Measurements from ENCODE around the gene GLCE. TPM values are rescaled to one million over a fixed set of nuclear protein-coding genes. Genes with fewer than 3 reads are reported as not detected.
A peak's percentile ranks its signal among the peaks of the same experiment; 100 is the strongest.

Gene GLCE
- total and polyA plus RNA-seq, 10 of the 15 experiments (the other 5 are each of a cell fraction or from before 2014, with no cell fraction given), result 2.1 to 11.9 (median 2.9) TPM

GRCh38 chr15:69160141-69160993, at the start of gene GLCE (continued):
- 0 out of 2 replicates have a peak, but pooled peaks have one; percentile 23 for TF ChIP-seq SPI1 (IDR thresholded peaks at IDR 0.05; ENCODE audit: borderline replicate concordance, insufficient read depth, low read depth, low read length)
- 0 out of 2 replicates have a peak, but pooled peaks have one; percentile 62 for TF ChIP-seq RB1 (IDR thresholded peaks at IDR 0.05; ENCODE audit: borderline replicate concordance)
- no peak for TF ChIP-seq SRF (IDR thresholded peaks at IDR 0.05; ENCODE audit: low read depth in 2 of 2, low read length in 2 of 2)
- no peak for TF ChIP-seq MEF2B (IDR thresholded peaks at IDR 0.05; ENCODE audit: partially characterized antibody, poor library complexity, severe bottlenecking)
- TF ChIP-seq SREBF2 (IDR thresholded peaks at IDR 0.05; ENCODE audit: low read length), result no peak
- TF ChIP-seq, protein P1, sequence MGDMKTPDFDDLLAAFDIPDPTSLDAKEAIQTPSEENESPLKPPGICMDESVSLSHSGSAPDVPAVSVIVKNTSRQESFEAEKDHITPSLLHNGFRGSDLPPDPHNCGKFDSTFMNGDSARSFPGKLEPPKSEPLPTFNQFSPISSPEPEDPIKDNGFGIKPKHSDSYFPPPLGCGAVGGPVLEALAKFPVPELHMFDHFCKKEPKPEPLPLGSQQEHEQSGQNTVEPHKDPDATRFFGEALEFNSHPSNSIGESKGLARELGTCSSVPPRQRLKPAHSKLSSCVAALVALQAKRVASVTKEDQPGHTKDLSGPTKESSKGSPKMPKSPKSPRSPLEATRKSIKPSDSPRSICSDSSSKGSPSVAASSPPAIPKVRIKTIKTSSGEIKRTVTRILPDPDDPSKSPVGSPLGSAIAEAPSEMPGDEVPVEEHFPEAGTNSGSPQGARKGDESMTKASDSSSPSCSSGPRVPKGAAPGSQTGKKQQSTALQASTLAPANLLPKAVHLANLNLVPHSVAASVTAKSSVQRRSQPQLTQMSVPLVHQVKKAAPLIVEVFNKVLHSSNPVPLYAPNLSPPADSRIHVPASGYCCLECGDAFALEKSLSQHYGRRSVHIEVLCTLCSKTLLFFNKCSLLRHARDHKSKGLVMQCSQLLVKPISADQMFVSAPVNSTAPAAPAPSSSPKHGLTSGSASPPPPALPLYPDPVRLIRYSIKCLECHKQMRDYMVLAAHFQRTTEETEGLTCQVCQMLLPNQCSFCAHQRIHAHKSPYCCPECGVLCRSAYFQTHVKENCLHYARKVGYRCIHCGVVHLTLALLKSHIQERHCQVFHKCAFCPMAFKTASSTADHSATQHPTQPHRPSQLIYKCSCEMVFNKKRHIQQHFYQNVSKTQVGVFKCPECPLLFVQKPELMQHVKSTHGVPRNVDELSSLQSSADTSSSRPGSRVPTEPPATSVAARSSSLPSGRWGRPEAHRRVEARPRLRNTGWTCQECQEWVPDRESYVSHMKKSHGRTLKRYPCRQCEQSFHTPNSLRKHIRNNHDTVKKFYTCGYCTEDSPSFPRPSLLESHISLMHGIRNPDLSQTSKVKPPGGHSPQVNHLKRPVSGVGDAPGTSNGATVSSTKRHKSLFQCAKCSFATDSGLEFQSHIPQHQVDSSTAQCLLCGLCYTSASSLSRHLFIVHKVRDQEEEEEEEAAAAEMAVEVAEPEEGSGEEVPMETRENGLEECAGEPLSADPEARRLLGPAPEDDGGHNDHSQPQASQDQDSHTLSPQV (IDR thresholded peaks at IDR 0.05), result no peak
- no peak for TF ChIP-seq PAX8 (IDR thresholded peaks at IDR 0.05)
- no peak for TF ChIP-seq SREBF1 (IDR thresholded peaks at IDR 0.05; ENCODE audit: low read length)
- TF ChIP-seq NFYA (IDR thresholded peaks at IDR 0.05; ENCODE audit: borderline replicate concordance, low read depth, low read length), result peak; percentile 21
- TF ChIP-seq ELK1 (IDR thresholded peaks at IDR 0.05; ENCODE audit: low read depth, low read length), result no peak
- TF ChIP-seq ESRRA (IDR thresholded peaks at IDR 0.05; ENCODE audit: low read length), result no peak
- TF ChIP-seq GABPA (IDR thresholded peaks at IDR 0.05; ENCODE audit: low read depth), result no peak
- TF ChIP-seq NFXL1 (IDR thresholded peaks at IDR 0.05; ENCODE audit: borderline replicate concordance), result no peak
- TF ChIP-seq WRNIP1 (IDR thresholded peaks at IDR 0.05; ENCODE audit: borderline replicate concordance, low read depth, low read length), result no peak
- no peak for TF ChIP-seq SIX5 (IDR thresholded peaks at IDR 0.05; ENCODE audit: low read depth, low read length, severe bottlenecking)
- no peak for TF ChIP-seq MYB (IDR thresholded peaks at IDR 0.05; ENCODE audit: borderline replicate concordance, low read depth, low read length)
- no peak for TF ChIP-seq SMC3 (IDR thresholded peaks at IDR 0.05; ENCODE audit: borderline replicate concordance, low read length)
- peak; percentile 55 for TF ChIP-seq RUNX3 (IDR thresholded peaks at IDR 0.05; ENCODE audit: low read length)
- peak; percentile 43 for TF ChIP-seq SUZ12 (IDR thresholded peaks at IDR 0.05; ENCODE audit: unreplicated experiment)
- peak; percentile 36; the same call in 1 of the 2 replicates for TF ChIP-seq GATAD2B (conservative IDR thresholded peaks at IDR 0.05; ENCODE audit: low read depth)
- TF ChIP-seq STAT3 (IDR thresholded peaks at IDR 0.05; ENCODE audit: low read depth, low read length), result no peak
- TF ChIP-seq JUND (IDR thresholded peaks at IDR 0.05; ENCODE audit: low read depth, low read length), result no peak
- TF ChIP-seq, protein P2, sequence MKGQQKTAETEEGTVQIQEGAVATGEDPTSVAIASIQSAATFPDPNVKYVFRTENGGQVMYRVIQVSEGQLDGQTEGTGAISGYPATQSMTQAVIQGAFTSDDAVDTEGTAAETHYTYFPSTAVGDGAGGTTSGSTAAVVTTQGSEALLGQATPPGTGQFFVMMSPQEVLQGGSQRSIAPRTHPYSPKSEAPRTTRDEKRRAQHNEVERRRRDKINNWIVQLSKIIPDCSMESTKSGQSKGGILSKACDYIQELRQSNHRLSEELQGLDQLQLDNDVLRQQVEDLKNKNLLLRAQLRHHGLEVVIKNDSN (IDR thresholded peaks at IDR 0.05; ENCODE audit: borderline replicate concordance, extremely low read length, insufficient read depth, low read depth, low read length), result no peak
- peak; percentile 91 for TF ChIP-seq POLR2A (IDR thresholded peaks at IDR 0.05; ENCODE audit: low read depth, low read length)
- TF ChIP-seq MTA2 (IDR thresholded peaks at IDR 0.05; ENCODE audit: low read depth), result peak; percentile 4; the same call in 1 of the 2 replicates
- TF ChIP-seq FOXM1 (IDR thresholded peaks at IDR 0.05; ENCODE audit: low read depth, low read length), result no peak

Data from GM12878 (cell line).